Suppressor macrophage treated with lipopolysaccharide for 1 hour (primary cell): ENCODE measurements around the gene IL10RA.
"Not testable (repeated sequence)": the region's sequence is repeated elsewhere in the genome, so short reads cannot be mapped to it uniquely, and the experiment has no call there.

Experiments
- DNase-seq, 3 donors: peaks; one replicate each; pipeline ENCODE4 v3.0.0-alpha.2; 2020 to 2022

The IL10RA gene

DNA sequence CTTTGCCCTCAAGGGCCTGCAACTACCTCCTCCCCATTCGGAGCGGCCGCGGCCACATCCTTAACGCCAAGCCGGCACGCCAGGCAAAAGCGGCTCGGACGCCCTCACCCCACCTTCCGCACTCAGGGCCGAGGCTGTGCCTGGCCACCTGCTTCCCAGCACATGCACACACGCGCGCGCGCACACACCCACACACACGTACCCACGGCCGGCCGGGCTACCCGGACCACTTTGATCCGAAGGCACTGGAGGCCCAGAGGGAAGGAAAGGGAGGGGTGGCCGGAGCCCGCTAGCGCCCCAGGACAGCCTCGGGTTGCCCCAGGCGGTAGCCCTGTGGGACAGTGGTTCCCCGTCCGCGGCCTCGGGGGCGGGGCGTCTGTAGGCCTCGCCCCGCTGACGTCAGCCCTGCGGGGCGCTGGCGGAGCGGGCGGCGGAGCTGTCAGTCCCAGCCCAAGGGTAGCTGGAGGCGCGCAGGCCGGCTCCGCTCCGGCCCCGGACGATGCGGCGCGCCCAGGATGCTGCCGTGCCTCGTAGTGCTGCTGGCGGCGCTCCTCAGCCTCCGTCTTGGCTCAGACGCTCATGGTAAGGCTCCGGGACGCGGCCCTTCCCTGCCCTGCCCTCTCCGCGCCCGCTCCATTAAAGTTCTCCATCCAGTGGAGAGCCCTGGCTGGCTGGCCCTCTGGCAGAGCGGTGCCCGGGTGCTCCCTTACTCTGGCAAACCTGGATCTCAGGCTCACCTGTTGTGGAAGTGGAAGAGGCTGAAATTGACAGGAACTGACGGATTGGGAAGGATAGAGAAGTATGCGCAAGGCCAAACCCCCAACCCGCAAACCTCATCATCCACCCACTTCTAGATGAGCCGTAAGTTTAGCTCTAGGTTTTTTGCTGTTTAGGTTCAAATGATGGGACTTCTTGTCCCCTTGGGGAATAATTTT, at the start of gene IL10RA:
IL10RA (plus strand) TSS at position 442 of the 935 bp plus-strand sequence; CDS start at position 516, 74 bp downstream.
- DNase-seq: peak; percentile 99

DNA sequence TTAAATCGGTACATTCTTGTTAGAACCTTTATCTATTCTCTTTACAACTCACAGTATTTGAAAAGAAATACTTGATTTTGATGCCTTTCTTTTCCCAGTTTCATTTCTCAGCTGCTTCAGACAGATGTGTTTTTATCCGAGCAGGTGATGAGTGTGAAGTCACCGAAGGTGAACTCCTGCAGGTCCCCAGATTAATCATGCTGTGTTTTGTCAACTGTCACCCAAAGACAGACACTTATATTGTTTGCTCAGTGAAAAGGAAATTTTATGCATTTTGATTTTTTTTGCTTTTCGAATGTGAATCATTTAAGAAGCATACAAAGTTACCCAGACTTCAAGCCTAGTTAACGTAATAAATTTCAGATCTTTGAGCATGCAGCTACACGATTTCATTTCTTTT, 49.2 kb upstream of the IL10RA start:
- DNase-seq: no peak

DNA sequence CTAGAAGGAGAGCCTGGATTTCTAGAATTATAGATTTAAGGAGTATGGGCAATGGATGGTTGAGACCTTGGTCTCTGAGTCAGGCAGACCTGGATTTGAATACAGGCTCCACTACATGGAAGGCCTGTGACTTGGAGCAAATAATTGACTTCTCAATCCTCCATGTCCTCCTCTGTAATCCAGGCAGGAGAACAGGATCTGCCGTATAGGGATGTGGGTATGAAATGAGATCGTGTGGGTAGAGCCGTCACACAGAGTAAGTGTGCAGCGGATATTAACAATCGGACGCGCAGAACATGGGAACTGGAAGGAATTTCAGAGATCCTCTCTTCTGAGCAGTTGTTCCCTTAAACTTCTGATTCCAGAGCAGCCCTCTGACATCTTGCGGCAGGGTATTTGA, 45.5 kb upstream of the IL10RA start:
- DNase-seq: no peak

DNA sequence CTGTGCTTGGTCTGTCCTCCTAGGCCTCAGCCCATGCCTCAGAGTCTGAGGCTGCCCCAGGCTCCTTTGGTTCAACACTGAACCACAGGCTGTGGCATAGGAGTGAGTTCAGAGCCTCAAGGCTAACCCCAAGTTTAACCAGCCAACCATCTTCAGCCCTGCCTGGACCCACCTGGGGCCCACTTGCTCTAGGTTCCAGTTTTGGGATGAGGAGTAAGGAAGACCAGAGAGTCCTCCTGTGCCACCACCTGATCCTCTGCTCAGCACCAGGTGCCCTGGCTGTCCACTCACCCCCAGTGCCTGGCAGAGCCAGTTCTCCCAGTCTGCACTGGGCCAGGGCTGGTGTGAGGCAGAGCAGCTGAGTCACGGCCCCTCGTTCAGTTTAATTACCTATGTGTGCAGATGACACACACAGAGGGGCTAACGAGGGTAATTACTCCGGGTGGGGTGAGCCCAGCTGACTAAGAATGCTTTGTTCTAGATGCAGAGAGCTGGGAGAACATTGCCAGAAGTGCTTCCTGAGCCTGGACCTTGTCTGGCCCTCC, 45.0 kb upstream of the IL10RA start:
- no peak for DNase-seq

DNA sequence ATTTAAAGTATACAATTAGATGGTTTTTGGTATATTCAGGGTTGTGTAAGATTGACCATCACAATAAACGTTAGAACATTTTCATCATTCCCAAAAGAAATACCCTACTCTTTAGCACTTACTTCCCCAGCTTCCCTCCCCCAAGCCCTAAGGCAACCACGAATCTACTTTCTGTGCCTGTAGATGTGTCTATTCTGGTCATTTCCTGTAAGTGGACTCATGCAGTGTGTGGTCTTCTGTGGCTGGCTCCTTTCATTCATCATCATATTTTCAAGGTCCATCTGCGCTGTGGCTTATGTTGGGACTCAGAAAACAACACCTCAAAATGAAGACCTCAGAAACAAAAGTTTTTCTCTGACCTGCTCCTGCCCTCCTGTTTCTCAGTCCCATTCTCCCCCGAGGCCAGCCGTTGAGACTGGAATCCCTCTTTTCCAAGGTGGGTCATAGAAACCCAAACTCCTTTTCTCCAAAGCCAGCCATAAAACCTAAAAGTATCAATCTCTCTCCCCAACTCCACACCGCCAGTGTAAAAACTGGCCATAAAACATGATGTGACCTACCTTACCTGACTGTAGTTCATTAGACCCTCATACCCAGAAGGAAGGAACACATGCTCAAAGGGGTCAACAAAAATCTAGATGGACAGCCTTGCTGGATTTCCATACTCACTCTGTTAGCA, 44.1 kb upstream of the IL10RA start:
- DNase-seq: peak in 2 of 3 donors; percentile 48 to 61

DNA sequence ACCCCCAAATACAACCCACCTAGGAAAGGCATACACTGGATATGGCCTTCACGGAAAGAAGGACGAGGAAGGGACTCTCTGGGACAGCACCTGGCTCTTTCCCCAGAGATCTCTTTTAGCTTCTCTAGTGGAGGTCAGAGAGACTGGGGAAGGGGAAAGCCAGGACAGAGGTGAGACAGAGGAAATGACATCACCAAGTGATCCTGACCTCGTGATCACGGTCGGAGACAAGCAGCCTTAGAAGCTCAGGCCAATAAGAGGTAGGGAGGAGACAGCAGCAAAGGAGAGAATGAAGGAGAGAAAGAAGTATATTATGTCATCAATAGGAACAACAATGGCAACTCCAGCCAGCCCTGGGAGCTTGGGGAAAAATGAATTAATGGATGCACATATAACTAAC, 41.6 kb upstream of the IL10RA start:
- peak; percentile 38 to 59 (median 58) for DNase-seq

DNA sequence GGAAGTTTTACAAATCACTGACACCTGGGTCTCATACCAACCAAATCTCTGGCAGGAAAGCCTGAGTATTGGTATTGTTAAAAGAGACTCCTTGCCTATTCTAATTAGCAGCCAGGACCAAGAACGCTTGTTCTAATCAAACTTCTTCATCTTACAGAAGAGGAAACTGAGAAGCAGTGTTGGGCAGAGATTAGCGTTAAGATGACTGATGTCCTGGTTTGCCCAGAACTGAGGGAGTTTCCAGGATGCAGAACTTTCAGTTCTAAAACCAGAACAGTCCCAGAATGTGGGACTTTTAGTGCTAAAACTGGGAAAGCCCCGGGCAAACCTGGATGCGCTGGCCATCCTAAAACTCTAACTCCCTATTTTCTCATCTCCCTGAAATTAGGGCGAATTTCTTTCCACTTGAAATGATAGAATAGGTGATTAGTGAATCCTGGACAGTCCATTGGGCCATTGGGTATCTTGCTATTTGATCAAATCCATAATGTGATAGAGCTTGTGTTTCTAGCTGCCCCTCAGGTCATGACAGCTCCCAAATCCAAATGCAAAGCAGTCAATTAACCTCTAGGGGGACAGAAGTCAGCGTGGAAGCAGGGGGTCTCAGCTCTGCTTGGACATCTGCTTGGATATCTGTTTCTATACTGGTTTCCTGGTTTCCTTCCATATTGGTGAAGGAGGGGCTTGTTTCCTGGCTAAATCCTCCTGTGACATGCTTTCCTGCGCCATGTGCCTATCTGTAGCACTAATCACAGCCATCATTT, 41.0 kb upstream of the IL10RA start:
- DNase-seq: peak; percentile 90 to 95 (median 92)

DNA sequence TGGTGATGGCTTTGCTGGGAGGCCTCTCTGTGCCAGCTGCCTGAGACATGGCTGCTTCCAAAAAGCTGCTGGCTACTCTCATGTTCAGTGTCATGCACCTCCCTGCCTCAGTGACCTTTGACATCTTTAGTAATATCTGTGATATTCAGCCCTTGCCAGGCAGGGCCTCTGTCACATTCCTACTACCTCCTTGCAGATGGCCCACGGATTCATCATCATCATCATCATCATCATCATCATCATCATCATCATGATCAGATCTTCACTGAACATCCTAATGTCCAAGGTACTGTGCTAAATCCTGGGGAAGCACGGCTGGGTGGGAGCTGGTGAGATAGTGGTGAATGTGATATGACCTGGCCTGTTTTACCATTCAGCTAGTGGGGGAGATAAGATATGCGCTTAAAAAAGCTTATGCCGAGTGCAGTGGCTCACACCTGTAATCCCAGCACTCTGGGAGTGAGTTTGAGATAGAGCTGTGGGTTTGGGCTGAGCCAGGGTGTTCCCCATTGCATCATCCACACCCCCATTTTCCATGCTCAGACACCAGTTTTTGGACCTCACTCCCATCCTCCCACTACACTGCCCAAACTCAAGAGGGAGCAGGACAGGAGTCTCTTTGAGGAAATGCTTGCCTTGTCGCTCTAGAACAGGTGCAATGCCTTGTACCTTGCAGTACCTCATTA, 39.9 kb upstream of the IL10RA start:
- DNase-seq: peak in 1 of 3 donors; percentile 52

DNA sequence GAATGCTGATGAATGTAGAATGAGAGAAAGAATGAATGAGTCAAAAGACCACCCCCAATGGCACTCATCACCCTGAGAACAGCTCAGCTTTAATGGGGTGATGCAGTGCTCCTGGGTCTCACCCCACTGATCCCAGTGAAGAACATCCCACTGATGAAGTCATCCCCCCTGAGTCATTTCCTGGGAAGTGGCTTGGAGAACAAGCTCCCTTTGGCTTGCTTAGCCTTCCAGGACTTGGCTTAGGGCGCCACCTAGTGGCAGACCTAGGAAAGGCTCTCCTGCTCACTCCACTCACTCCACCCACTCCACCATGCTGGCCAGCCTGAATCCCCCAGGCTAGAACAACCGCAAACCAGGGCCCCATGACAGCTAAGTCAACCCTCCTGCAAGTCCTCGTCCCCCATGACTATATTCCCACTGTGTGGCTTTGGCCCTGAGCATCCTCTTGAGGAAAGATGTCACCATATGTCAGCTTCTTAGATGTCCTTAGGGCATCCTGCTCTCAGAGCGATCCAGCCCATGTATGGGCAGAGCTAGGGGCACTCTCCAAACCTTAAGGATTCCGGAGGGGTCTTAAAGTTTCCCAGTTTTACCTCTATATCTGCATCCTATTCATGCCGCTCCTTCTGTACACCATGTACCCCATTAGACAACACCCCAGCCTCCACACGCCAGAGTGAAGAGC, 39.2 kb upstream of the IL10RA start:
- DNase-seq: peak; percentile 96 to 98 (median 98)

DNA sequence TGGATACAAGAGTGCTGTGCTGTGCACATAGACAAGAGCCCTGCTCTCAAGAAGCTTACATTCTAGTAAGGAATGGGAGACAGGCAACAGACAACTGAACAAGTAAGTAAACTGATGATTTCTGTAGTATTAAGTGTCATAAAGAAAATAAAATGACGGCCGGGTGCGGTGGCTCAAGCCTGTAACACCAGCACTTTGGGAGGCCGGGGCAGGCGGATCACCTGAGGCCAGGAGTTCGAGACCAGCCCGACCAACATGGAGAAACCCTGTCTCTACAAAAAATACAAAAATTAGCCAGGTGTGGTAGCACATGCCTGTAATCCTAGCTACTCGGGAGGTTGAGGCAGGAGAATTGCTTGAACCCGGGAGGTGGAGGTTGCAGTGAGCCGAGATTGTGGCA, 38.4 kb upstream of the IL10RA start:
- not testable (repeated sequence) for DNase-seq

DNA sequence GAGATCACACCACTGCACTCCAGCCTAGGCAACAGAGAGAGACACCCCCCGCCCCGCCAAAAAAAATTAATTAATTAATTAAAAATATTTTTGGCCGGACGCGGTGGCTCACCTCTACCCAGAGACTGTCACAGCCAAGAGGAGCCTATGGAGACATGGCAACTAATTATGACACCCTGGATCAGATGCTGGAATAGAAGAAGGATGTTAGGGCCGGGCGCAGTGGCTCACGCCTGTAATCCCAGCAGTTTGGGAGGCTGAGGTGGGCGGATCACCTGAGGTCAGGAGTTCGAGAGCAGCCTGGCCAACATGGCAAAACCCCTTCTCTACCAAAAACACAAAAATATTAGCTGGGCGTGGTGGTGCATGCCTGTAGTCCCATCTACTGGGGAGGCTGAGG, 37.7 kb upstream of the IL10RA start:
- DNase-seq: not testable (repeated sequence)

DNA sequence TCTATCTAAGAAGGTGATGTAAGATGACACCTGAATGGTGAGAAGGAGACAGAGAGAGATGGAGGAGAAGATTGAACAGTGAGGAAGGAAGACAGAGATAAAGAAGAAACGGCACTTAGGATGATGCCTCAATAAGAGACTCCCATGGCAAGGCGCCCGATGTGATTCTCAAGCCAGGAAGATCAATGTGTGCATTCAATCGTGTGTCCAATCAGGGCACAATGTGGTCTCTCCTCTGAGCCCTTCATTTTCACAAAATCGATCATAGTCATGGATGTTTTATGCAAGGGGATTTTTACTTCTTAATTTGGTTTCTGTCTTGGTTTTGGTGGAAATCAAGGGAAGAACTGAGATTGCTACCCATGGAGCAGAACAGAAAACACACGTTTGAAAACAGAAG, 37.1 kb upstream of the IL10RA start:
- no peak for DNase-seq

DNA sequence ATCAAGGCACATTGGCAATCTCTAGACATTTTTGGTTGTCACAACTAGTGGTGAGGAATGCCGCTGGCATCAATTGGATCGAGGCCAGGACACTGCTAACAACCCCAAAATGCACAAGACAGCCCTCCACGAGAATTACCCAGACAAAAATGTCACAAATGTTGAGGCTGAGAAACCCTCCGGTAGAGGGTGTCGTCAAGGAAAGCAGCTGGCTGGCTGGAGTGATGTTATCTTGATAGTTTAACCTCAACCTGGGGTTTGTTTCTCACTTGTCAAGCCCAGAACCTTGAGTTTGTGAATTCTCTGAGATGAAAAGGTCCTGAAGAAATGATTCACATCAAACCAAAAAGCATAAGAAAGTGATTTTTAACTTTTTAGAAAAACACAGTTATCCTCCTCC, 35.9 kb upstream of the IL10RA start:
- DNase-seq: peak in 2 of 3 donors; percentile 62 to 63

DNA sequence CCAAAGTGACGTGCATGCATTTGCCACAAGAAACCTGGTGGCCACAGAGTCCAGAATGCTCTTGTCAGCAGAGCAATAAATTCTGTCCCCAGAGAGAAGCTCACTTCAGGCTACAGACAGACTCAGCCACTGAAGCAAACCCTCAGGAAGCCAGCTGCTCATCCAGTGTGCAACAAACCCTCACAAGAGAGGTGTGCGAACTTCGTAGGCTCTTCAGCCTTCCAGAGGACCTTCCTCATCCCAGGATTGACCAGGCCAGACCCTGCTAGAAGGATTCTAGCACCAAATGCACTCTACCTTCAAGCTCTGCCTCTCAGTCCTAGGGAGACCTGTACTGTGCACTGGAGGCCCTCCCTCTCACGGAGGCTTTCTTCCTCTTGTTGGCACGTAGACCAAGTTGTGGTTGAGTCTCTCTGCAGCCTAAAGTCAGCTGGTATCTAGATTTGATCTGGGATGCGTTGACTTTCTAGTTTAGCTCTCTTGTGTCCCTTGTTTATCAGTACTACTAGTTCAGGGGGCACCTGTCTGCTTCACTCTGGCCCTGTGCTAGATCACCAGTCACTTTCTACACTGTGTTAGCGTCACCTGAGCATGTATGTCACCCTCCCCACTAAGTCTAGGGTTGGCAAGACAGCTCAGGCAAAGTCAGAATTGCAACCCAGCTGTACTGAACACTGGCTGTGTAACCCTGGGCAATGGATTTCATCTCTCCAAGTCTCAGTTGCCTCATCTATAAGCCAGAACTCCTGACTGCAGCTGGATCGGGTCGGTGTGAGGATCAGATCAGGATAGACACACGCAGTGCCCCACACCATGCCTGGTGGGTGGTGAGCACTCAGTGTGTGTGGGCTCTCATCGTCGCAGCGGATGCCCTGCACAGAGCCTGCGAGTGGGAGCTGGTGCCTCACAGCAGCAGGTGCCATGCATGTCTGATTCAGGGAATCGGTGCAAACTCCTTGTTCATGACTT, 34.9 kb upstream of the IL10RA start:
- peak in 1 of 3 donors; percentile 35 for DNase-seq

DNA sequence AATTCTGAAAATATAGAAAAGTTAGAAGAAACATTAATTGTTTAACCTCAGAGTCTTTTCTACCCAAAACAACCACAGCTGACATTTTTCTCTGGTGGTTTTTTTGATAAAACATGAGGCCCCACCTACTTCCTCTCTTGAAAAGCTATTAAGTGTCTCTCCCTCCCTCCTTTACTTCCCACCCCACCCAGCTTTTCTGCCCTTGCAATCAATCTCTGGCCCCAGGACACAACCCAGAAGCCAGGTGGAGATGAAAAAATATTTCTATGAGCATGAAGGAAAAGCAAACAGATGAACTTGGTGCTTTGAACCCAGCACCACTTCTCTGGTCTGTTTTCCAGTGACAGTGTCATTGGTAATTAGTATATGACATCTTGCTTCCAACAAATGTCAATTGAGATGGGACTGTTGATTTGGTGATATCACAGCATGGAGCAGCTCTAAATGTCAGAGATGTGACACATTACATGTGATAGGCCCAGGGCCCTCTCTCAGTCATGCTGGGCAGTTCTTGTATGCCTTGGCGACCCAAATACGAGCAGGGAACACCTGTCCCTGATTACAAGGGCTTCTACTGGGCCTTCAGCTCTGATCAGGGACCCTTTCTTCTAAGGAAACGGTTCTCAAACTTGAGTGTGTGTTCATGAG, 33.0 kb upstream of the IL10RA start:
- peak in 2 of 3 donors; percentile 43 for DNase-seq

DNA sequence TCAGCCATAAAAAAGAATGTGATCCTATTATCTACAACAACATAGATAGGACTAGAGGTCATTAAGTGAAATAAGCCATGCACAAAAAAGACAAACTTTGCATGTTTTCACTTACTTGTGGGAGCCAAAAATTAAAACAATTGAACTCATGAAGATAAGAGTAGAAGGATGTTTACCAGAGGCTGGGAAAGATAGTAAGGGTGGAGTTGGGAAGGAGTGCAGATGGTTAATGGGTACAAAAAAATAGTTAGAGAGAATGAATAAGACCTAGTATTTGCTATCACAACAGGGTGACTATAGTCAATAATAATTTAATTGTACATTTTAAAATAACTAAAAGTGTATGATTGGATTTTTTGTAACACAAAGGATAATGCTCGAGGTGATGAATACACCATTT, 27.2 kb upstream of the IL10RA start:
- DNase-seq: no peak

DNA sequence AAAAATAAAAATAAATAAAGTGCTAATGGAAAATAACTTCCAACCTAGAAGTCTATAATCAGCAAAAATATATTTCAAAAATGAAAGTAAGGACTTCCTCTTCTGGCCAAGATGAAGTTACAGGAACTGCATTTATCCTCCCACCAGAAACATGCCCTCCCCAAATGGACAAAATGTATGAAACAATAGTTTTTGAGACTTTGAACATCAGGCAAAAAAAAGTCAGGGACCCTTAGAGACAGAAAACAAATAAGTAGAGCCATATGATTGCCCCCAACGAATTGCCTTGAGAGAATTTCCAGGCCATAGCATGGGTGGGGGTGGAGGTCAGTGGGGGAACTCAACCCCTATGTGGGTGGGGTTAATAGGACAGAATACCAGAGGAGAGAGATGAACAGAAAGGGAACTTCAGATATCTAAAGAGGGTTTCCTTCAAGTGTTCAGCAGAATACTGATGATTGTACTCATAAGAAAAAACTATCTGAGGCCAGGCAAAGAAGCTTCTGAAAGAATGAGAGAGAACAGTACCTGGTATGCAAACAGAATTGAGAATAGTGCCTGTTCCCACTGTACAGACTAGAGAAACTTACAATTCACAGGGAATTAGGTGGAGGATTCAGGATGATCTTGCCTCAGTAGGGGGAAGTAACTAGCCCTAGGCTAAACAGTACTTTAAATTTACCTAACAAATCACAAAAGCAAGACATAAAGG, 26.6 kb upstream of the IL10RA start:
- peak; percentile 79 to 90 (median 82) for DNase-seq

DNA sequence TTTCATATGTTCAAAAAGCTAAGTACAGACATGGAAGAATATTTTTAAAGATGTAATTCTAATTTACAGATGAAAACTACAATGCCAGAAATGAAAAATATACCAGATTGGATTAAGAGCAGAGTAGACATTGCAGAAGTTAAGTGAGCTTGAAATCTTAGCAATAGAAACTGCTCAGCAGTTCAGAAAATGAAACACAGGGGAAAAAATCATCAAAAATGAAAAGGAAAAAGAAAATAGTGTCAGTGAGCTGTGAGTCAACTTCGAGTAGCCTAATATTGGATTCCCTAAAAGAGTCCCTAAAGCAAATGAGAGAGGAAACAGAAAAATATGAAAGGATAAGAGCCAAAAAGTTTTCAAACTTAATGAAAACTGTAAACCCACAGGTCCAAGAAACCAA, 25.8 kb upstream of the IL10RA start:
- DNase-seq: peak; percentile 68 to 96 (median 90)

DNA sequence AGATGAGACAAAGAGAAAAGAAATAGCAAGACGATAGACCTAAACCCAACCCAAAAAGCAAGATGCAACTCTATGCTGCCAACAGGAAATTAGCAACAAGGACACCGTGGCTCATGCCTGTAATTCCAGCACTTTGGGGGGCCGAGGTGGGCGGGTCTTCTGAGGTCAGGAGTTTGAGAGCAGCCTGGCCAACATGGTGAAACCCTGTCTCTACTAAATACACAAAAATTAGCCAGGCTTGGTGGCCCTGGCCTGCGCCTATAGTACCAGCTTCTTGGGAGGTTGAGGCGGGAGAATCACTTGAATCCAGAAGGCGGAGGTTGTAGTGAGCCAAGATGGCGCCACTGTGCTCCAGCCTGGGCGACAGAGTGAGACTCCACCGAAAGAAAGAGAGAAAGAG, 24.3 kb upstream of the IL10RA start:
- no peak for DNase-seq
